Sigmoid colon (tissue), 7 donors: Measurements from ENCODE around the gene BMPR1A. TPM values are rescaled to one million over a fixed set of nuclear protein-coding genes. Genes with fewer than 3 reads are reported as not detected.
"Not testable (repeated sequence)": the region's sequence is repeated elsewhere in the genome, so short reads cannot be mapped to it uniquely, and the experiment has no call there.

ENCODE experiments used
- DNase-seq: peaks from one replicate; pipeline ENCODE4 v3.0.0-alpha.2; 2019
- H3K27ac ChIP-seq, 4 donors: fragments of 200-600 bp; sonication (generic); one replicate each; pipeline ENCODE4 v1.5.1; 2016 to 2019; ENCODE audit warnings: mild to moderate bottlenecking in 1 of 4
- H3K27me3 ChIP-seq, 3 donors: fragments of 200-600 bp; sonication (generic); one replicate each; pipeline ENCODE4 v1.5.1; 2019; ENCODE audit warnings: mild to moderate bottlenecking in 1 of 3
- H3K36me3 ChIP-seq, 4 donors: fragments of 200-600 bp; sonication (generic); one replicate each; pipeline ENCODE4 v1.5.1; 2016 to 2019
- H3K4me1 ChIP-seq, 4 donors: fragments of 200-600 bp; sonication (generic); one replicate each; pipeline ENCODE4 v1.5.1; 2017 to 2019
- H3K4me3 ChIP-seq, 4 donors: fragments of 200-600 bp; sonication (generic); one replicate each; pipeline ENCODE4 v1.5.1; 2017 to 2019; ENCODE audit warnings: mild to moderate bottlenecking in 2 of 4, moderate library complexity in 1 of 4
- H3K9me3 ChIP-seq, 4 donors: fragments of 200-600 bp in 3 of 4; sonication (generic) in 3 of 4; one replicate each; pipeline versions ENCODE4 v1.5.1 to v1.6.1; 2013 to 2019
- EP300 ChIP-seq, 4 donors: sonication (generic); formaldehyde crosslinking; IDR thresholded peaks; one replicate each; pipeline ENCODE4 v1.6.1; 2017; ENCODE audit warnings: antibody characterized with exemption in 4 of 4
- POLR2A ChIP-seq, 2 donors: fragments of 450-650 bp; IDR thresholded peaks; one replicate each; pipeline ENCODE4 v1.6.1; 2016; ENCODE audit warnings: antibody characterized with exemption in 2 of 2, mild to moderate bottlenecking in 2 of 2, moderate library complexity in 2 of 2
- POLR2AphosphoS5 ChIP-seq, 4 donors: sonication (generic); formaldehyde crosslinking; IDR thresholded peaks; one replicate each; pipeline ENCODE4 v1.6.1; 2017; ENCODE audit warnings: antibody characterized with exemption in 4 of 4
- WGBS, 2 donors: extraction: QIAGEN DNeasy Blood & Tissue Kit; methylation state at CpG; one replicate each; pipeline ENCODE4 v1.1.7; 2013; 5-methylcytosine and 5-hydroxymethylcytosine counted together
- intact Hi-C: fragments of 100-400 bp; cut with DNase I; formaldehyde crosslinking; loops from one replicate; pipeline ENCODE4 v1.15.1; 2023
- polyA plus RNA-seq, 3 donors: library from polyadenylated mRNA; stranded (reverse); fragments of 200-250 nt; gene quantifications; one replicate each; pipeline ENCODE4 v1.2.3, GENCODE V29; 2013
- total RNA-seq, 4 donors: library from RNA; depleted of rRNA; stranded (reverse); fragments of >200 nt; gene quantifications; one replicate each; pipeline ENCODE4 v1.1.0, GENCODE V29; 2016
- TF ChIP-seq, protein P1 (sequence below), 4 experiments: fragments of 450-650 bp in 3 of 4; fragments of 200-600 bp in 1 of 4; IDR thresholded peaks; one replicate each; pipeline ENCODE4 v1.5.1; 2016 to 2019; ENCODE audit warnings: antibody characterized with exemption in 4 of 4, mild to moderate bottlenecking in 3 of 4, moderate library complexity in 2 of 4
- donor health status: healthy with polysubstance abuse.
- donor health status: Bipolar disorder and iron deficiency.
- donor health status: healthy.

The BMPR1A gene
- total and polyA plus RNA-seq, 7 donors: 5.5 to 145 (median 84.2) TPM

DNA sequence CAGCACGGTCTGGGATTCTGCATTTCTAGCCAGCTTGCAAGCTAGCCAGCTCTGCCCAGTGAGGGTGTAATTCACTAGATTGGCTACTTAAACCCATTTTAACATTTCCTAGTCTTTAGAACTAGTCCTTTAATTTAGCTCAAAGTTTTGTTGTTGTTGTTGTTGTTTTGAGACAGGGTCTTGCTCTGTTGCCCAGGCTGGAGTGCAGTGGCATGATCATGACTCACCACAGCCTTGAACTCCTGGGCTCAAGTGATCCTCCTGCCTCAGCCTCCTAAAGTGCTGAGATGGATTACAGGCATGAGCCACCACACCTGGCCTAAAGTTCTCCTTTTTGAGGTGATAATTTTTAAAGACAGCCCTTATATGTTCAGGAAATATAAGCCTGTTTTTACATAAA is 94.1 kb downstream of the BMPR1A start:
- Histone ChIP-seq H3K27ac (no peak overlapping the region), H3K4me3 (no peak overlapping the region), H3K4me1 (peaks cover 0 to 21% (median 14%) of the 10 kb centered on the region in 4 donors), H3K27me3 (no peaks in the 10 kb centered on the region), H3K9me3 (no peaks in the 10 kb centered on the region), H3K36me3 (peaks cover 0 to 10% (median 2%) of the 10 kb centered on the region in 4 donors)
- TF ChIP-seq POLR2A (IDR thresholded peaks at IDR 0.05) (no peak), POLR2AphosphoS5 (IDR thresholded peaks at IDR 0.05) (no peak), EP300 (IDR thresholded peaks at IDR 0.05) (no peak)
- no peak for DNase-seq
- 98% methylated on average over 1 of the region's 1 CpG for WGBS, 2 donors
- intact Hi-C loops: no loop called here

- H3K4me3 ChIP-seq: no peak overlapping the region
- peaks cover 0 to 20% (median 13%) of the 10 kb centered on the region in 4 donors for H3K4me1 ChIP-seq
- H3K27ac ChIP-seq: no peak overlapping the region
- no peaks in the 10 kb centered on the region for H3K9me3 ChIP-seq
- no peaks in the 10 kb centered on the region for H3K27me3 ChIP-seq
- no peak for TF ChIP-seq POLR2AphosphoS5 (IDR thresholded peaks at IDR 0.05)
- TF ChIP-seq, protein P1, sequence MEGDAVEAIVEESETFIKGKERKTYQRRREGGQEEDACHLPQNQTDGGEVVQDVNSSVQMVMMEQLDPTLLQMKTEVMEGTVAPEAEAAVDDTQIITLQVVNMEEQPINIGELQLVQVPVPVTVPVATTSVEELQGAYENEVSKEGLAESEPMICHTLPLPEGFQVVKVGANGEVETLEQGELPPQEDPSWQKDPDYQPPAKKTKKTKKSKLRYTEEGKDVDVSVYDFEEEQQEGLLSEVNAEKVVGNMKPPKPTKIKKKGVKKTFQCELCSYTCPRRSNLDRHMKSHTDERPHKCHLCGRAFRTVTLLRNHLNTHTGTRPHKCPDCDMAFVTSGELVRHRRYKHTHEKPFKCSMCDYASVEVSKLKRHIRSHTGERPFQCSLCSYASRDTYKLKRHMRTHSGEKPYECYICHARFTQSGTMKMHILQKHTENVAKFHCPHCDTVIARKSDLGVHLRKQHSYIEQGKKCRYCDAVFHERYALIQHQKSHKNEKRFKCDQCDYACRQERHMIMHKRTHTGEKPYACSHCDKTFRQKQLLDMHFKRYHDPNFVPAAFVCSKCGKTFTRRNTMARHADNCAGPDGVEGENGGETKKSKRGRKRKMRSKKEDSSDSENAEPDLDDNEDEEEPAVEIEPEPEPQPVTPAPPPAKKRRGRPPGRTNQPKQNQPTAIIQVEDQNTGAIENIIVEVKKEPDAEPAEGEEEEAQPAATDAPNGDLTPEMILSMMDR (IDR thresholded peaks at IDR 0.05): no peak
- TF ChIP-seq POLR2A (IDR thresholded peaks at IDR 0.05): no peak
- TF ChIP-seq EP300 (IDR thresholded peaks at IDR 0.05): no peak
- intact Hi-C loops: no loop called here
- no peak for DNase-seq
- H3K36me3 ChIP-seq: peaks cover 0 to 10% (median 2%) of the 10 kb centered on the region in 4 donors
- 66 to 83% methylated on average over 11 of the region's 11 CpGs for WGBS, 2 donors
Observed at GRCh38 chr10:86851328-86852207, 95.1 kb downstream of the BMPR1A start.

- WGBS, 2 donors: 94 to 95% methylated on average over 12 of the region's 12 CpGs
- H3K27ac ChIP-seq, H3K9me3 ChIP-seq, intact Hi-C loops, DNase-seq, H3K4me3 ChIP-seq, H3K27me3 ChIP-seq: not testable (repeated sequence)
- H3K4me1 ChIP-seq: peaks cover 0 to 16% (median 10%) of the 10 kb centered on the region in 4 donors
- H3K36me3 ChIP-seq: peaks cover 0 to 10% (median 2%) of the 10 kb centered on the region in 4 donors
Observed at GRCh38 chr10:86853582-86853981, 97.2 kb downstream of the BMPR1A start.

GRCh38 chr10:86855513-86855912 is 99.1 kb downstream of the BMPR1A start:
- H3K4me3 ChIP-seq: no peak overlapping the region
- no peaks in the 10 kb centered on the region for H3K27me3 ChIP-seq
- peaks cover 0 to 10% (median 2%) of the 10 kb centered on the region in 4 donors for H3K36me3 ChIP-seq
- WGBS, 2 donors: 70 to 71% methylated on average over 1 of the region's 1 CpG
- peaks cover 0 to 5% (median 0%) of the 10 kb centered on the region in 4 donors for H3K4me1 ChIP-seq
- TF ChIP-seq, protein P1 (IDR thresholded peaks at IDR 0.05): no peak
- TF ChIP-seq POLR2AphosphoS5 (IDR thresholded peaks at IDR 0.05): no peak
- TF ChIP-seq EP300 (IDR thresholded peaks at IDR 0.05): no peak
- no peak for TF ChIP-seq POLR2A (IDR thresholded peaks at IDR 0.05)
- intact Hi-C loops: no loop called here
- no peaks in the 10 kb centered on the region for H3K9me3 ChIP-seq
- H3K27ac ChIP-seq: no peak overlapping the region
- DNase-seq: no peak

GRCh38 chr10:86856156-86856555 is 99.7 kb downstream of the BMPR1A start:
- H3K4me1 ChIP-seq: peaks cover 0 to 5% (median 0%) of the 10 kb centered on the region in 4 donors
- intact Hi-C loops: no loop called here
- H3K27ac ChIP-seq: no peak overlapping the region
- 93 to 95% methylated on average over 7 of the region's 7 CpGs for WGBS, 2 donors
- H3K4me3 ChIP-seq: no peak overlapping the region
- no peaks in the 10 kb centered on the region for H3K27me3 ChIP-seq
- TF ChIP-seq, protein P1 (IDR thresholded peaks at IDR 0.05): no peak
- TF ChIP-seq EP300 (IDR thresholded peaks at IDR 0.05): no peak
- no peak for TF ChIP-seq POLR2AphosphoS5 (IDR thresholded peaks at IDR 0.05)
- peaks cover 0 to 10% (median 2%) of the 10 kb centered on the region in 4 donors for H3K36me3 ChIP-seq
- DNase-seq: no peak
- no peaks in the 10 kb centered on the region for H3K9me3 ChIP-seq
